ENCODE measurements around the gene SEMA4A. TPM values are rescaled to one million over a fixed set of nuclear protein-coding genes. Genes with fewer than 3 reads are reported as not detected.

SEMA4A gene
- total RNA-seq, 1 experiment from 2014 or later, result 46.7 TPM

DNA sequence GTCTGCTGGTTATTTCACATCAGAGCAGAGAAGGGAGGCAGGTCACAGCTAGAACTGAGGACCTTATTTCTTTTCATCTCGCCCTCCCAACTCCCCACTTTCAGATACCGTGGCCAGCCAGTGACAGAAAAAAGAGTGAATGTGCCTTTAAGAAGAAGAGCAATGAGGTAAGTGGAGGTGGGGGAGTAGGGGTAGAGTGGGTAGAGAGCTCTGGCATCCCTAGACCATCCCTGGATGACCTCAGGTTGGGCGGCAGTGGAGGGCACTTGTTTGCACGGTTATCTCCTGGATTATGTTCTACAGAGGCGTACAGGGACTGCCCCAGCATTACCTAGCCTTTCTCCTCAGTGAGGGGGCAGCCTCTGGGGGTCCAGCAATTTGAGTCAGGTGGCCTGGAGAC lies 4.6 kb downstream of the SEMA4A start:
- no peak overlapping the region for H3K4me3 ChIP-seq (ENCODE audit: low read length)
- no peak for DNase-seq
- 0 out of 2 replicates have a peak, but pooled peaks cover 5% of the 10 kb centered on the region for H3K36me3 ChIP-seq (ENCODE audit: insufficient read depth, low read length)
- peaks cover 46% of the 10 kb centered on the region for H3K4me1 ChIP-seq (ENCODE audit: low read length)
- no peaks in the 10 kb centered on the region for H3K9me2 ChIP-seq (replicated peaks; ENCODE audit: insufficient read depth, low read length)
- H3K27ac ChIP-seq (ENCODE audit: low read length), result peak overlapping the region; percentile 14; the same call in 1 of the 2 replicates
- no peaks in the 10 kb centered on the region for H4K20me1 ChIP-seq (ENCODE audit: insufficient read depth, low read depth, low read length)
- no peaks in the 10 kb centered on the region for H3K27me3 ChIP-seq (ENCODE audit: low read length)
- no peak overlapping the region for H3K9ac ChIP-seq (ENCODE audit: low read length)
- H3K79me2 ChIP-seq (ENCODE audit: low read length), result peaks cover 14% of the 10 kb centered on the region
- H2AFZ ChIP-seq (ENCODE audit: low read length), result no peak overlapping the region
- no peaks in the 10 kb centered on the region for H3K9me3 ChIP-seq (ENCODE audit: low read length)
- H3K4me2 ChIP-seq (ENCODE audit: low read depth, low read length, poor library complexity, severe bottlenecking), result no peak overlapping the region

DNA sequence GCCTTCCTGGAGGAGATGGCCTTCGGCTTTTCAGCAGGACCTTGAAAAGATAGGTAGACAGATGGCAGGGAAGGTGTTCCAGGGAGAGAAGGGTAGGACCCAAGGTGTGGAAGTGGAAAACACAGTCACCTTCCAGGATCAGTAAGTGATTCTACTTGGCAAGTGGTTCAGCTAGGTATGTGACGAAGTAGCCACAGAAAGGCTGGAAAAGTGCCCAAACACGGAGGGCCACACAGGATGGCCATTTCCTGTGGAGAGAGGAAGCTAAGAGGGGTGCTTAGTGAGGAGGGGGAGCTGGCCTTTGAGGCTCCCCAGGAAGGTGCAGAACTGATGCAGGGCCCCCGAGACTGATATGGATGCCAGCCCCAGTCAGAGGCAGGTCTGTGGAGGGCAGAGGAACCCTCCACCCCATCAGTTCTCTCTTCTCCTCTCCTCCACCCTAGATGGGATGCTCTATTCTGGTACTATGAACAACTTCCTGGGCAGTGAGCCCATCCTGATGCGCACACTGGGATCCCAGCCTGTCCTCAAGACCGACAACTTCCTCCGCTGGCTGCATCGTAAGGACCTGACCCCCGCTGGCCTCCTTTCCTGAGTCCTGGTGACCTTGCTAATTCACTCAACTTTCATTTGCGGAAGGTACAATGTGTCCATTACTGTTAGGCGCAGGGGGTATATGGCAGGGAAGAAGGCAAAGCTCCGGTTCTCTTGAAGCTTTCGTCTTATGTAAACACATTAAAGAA lies 6.8 kb downstream of the SEMA4A start:
- no peak overlapping the region for H3K4me2 ChIP-seq (ENCODE audit: low read depth, low read length, poor library complexity, severe bottlenecking)
- no peak overlapping the region for H2AFZ ChIP-seq (ENCODE audit: low read length)
- peaks cover 24% of the 10 kb centered on the region for H3K4me1 ChIP-seq (ENCODE audit: low read length)
- no peak for DNase-seq
- no peak overlapping the region for H3K9ac ChIP-seq (ENCODE audit: low read length)
- no peak overlapping the region for H3K27ac ChIP-seq (ENCODE audit: low read length)
- no peaks in the 10 kb centered on the region for H4K20me1 ChIP-seq (ENCODE audit: insufficient read depth, low read depth, low read length)
- H3K79me2 ChIP-seq (ENCODE audit: low read length), result peaks cover 6% of the 10 kb centered on the region
- no peaks in the 10 kb centered on the region for H3K27me3 ChIP-seq (ENCODE audit: low read length)
- H3K9me3 ChIP-seq (ENCODE audit: low read length), result no peaks in the 10 kb centered on the region
- H3K4me3 ChIP-seq (ENCODE audit: low read length), result no peak overlapping the region
- no peaks in the 10 kb centered on the region for H3K9me2 ChIP-seq (replicated peaks; ENCODE audit: insufficient read depth, low read length)
- H3K36me3 ChIP-seq (ENCODE audit: insufficient read depth, low read length), result 0 out of 2 replicates have a peak, but pooled peaks cover 5% of the 10 kb centered on the region

DNA sequence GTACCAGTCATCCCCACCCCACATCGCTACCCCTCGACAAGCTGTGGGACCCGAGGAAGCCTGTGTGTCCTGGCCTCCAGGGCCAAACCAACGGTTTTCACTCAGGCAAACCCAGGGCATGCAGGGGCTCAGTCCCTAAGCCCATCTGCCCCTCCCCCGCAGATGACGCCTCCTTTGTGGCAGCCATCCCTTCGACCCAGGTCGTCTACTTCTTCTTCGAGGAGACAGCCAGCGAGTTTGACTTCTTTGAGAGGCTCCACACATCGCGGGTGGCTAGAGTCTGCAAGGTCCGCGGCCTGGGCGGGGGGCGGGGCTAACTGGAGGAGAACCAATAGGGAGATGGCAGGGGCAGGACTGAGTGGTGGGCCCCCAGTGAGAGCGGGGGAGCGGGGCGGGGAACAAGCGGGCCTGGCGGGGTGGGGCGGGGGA lies 7.4 kb downstream of the SEMA4A start:
- no peak overlapping the region for H3K4me2 ChIP-seq (ENCODE audit: low read depth, low read length, poor library complexity, severe bottlenecking)
- H3K36me3 ChIP-seq (ENCODE audit: insufficient read depth, low read length), result 0 out of 2 replicates have a peak, but pooled peaks cover 5% of the 10 kb centered on the region
- no peaks in the 10 kb centered on the region for H4K20me1 ChIP-seq (ENCODE audit: insufficient read depth, low read depth, low read length)
- H3K9me3 ChIP-seq (ENCODE audit: low read length), result no peaks in the 10 kb centered on the region
- H3K79me2 ChIP-seq (ENCODE audit: low read length), result no peaks in the 10 kb centered on the region
- H3K27ac ChIP-seq (ENCODE audit: low read length), result no peak overlapping the region
- no peak overlapping the region for H2AFZ ChIP-seq (ENCODE audit: low read length)
- peaks cover 18% of the 10 kb centered on the region for H3K4me1 ChIP-seq (ENCODE audit: low read length)
- no peaks in the 10 kb centered on the region for H3K9me2 ChIP-seq (replicated peaks; ENCODE audit: insufficient read depth, low read length)
- no peak overlapping the region for H3K4me3 ChIP-seq (ENCODE audit: low read length)
- no peak for DNase-seq
- no peak overlapping the region for H3K9ac ChIP-seq (ENCODE audit: low read length)
- no peaks in the 10 kb centered on the region for H3K27me3 ChIP-seq (ENCODE audit: low read length)

DNA sequence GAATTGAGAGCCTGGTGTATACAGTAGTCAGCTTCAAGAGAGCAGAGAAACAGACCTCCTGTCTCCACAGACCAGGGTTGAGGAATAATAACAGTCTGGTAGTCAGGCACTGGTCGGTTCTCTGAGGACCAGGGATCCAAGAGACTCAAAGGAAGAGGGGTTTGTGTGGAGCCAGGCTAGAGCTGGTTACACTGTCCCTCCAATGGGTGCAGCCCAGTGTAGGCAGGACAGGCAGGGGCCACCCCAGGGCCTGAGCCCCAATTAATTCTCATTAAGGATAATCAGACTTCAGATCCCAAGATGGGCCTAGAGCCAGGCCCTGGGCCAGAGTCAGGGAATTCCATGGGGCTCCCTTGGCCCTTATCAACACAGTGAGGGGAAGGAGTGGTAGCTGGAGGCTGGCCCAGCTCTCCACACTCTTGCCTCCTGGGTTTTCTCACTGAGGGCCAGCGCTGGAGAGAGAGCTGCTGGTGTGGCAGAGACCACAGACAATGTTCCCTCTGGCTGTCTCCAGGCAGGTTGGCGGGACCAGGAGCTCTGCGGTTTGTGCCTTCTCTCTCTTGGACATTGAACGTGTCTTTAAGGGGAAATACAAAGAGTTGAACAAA lies 9.1 kb downstream of the SEMA4A start:
- no peaks in the 10 kb centered on the region for H3K9me3 ChIP-seq (ENCODE audit: low read length)
- H2AFZ ChIP-seq (ENCODE audit: low read length), result no peak overlapping the region
- no peaks in the 10 kb centered on the region for H4K20me1 ChIP-seq (ENCODE audit: insufficient read depth, low read depth, low read length)
- DNase-seq, result no peak
- peaks cover 4% of the 10 kb centered on the region for H3K4me1 ChIP-seq (ENCODE audit: low read length)
- H3K27ac ChIP-seq (ENCODE audit: low read length), result no peak overlapping the region
- peaks cover 5% of the 10 kb centered on the region; the same call in 1 of the 2 replicates for H3K36me3 ChIP-seq (ENCODE audit: insufficient read depth, low read length)
- H3K27me3 ChIP-seq (ENCODE audit: low read length), result no peaks in the 10 kb centered on the region
- no peak overlapping the region for H3K9ac ChIP-seq (ENCODE audit: low read length)
- no peak overlapping the region for H3K4me3 ChIP-seq (ENCODE audit: low read length)
- H3K9me2 ChIP-seq (replicated peaks; ENCODE audit: insufficient read depth, low read length), result no peaks in the 10 kb centered on the region
- no peaks in the 10 kb centered on the region for H3K79me2 ChIP-seq (ENCODE audit: low read length)
- H3K4me2 ChIP-seq (ENCODE audit: low read depth, low read length, poor library complexity, severe bottlenecking), result no peak overlapping the region

DNA sequence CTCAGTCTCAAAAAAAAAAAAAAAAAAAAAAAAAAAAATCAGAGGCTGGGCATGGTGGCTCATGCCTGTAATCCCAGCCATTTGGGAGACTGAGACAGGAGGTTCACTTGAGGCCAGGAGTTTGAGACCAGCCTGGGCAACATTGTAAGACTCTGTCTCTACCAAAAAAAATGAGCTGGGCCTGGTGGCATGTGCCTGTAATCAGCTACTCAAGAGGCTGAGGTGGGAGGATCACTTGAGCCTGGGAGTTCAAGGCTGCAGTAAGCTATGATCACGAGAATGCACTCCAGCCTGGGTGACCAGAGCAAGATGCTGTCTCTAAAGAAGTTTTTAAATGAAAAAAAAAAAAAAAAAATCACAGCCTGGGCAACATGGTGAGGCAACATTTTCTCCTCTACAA lies 10.3 kb downstream of the SEMA4A start:
- H3K9me3 ChIP-seq (ENCODE audit: low read length), result no peaks in the 10 kb centered on the region
- no peaks in the 10 kb centered on the region for H3K27me3 ChIP-seq (ENCODE audit: low read length)
- no peaks in the 10 kb centered on the region for H3K9me2 ChIP-seq (replicated peaks; ENCODE audit: insufficient read depth, low read length)
- peaks cover 5% of the 10 kb centered on the region; the same call in 1 of the 2 replicates for H3K36me3 ChIP-seq (ENCODE audit: insufficient read depth, low read length)
- H3K4me3 ChIP-seq (ENCODE audit: low read length), result no peak overlapping the region
- H3K4me2 ChIP-seq (ENCODE audit: low read depth, low read length, poor library complexity, severe bottlenecking), result no peak overlapping the region
- no peak overlapping the region for H3K9ac ChIP-seq (ENCODE audit: low read length)
- H3K27ac ChIP-seq (ENCODE audit: low read length), result no peak overlapping the region
- no peaks in the 10 kb centered on the region for H3K4me1 ChIP-seq (ENCODE audit: low read length)
- H4K20me1 ChIP-seq (ENCODE audit: insufficient read depth, low read depth, low read length), result no peaks in the 10 kb centered on the region
- H2AFZ ChIP-seq (ENCODE audit: low read length), result no peak overlapping the region
- DNase-seq, result peak; percentile 39
- no peaks in the 10 kb centered on the region for H3K79me2 ChIP-seq (ENCODE audit: low read length)

DNA sequence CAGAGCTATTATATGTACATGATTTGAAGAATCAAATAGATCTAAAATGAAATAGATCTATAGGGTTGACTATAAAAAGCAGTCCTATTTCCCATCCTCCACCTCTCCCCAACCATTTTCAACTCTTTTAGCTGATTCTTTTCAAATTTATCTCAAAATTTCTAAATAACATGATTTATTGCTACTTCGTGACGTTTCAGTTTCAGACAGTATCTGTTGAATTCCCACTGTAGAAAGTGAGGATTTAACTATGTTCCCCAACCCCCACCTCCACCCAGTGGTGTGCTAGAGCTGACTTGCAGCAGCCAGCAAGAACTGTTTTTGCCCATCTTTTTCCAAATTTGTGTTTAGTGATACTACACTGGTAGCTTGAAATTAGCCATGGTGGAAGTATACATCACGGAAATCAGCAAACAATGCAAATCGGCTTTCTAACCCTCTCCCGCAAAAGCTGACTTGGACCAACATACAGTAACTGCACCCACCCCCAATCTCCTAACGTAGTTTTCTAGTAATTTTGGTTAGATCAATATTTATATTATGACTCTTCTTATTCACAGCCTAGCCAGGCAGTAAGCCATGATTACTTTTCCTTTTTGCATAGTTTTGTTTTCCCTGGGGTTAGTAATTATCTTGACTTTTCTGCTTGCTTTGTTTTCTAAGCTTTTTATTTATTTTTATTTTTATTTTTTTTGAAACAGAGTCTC lies 10.9 kb downstream of the SEMA4A start:
- Histone ChIP-seq H3K36me3 (ENCODE audit: insufficient read depth, low read length) (peaks cover 5% of the 10 kb centered on the region; the same call in 1 of the 2 replicates), H4K20me1 (ENCODE audit: insufficient read depth, low read depth, low read length) (no peaks in the 10 kb centered on the region), H3K9ac (ENCODE audit: low read length) (no peak overlapping the region), H3K9me3 (ENCODE audit: low read length) (no peaks in the 10 kb centered on the region), H3K27ac (ENCODE audit: low read length) (no peak overlapping the region), H3K4me1 (ENCODE audit: low read length) (no peaks in the 10 kb centered on the region), H3K9me2 (replicated peaks; ENCODE audit: insufficient read depth, low read length) (no peaks in the 10 kb centered on the region), H3K79me2 (ENCODE audit: low read length) (no peaks in the 10 kb centered on the region), H3K27me3 (ENCODE audit: low read length) (no peaks in the 10 kb centered on the region), H3K4me2 (ENCODE audit: low read depth, low read length, poor library complexity, severe bottlenecking) (no peak overlapping the region), H2AFZ (ENCODE audit: low read length) (no peak overlapping the region), H3K4me3 (ENCODE audit: low read length) (no peak overlapping the region)
- peak; percentile 37 for DNase-seq

DNA sequence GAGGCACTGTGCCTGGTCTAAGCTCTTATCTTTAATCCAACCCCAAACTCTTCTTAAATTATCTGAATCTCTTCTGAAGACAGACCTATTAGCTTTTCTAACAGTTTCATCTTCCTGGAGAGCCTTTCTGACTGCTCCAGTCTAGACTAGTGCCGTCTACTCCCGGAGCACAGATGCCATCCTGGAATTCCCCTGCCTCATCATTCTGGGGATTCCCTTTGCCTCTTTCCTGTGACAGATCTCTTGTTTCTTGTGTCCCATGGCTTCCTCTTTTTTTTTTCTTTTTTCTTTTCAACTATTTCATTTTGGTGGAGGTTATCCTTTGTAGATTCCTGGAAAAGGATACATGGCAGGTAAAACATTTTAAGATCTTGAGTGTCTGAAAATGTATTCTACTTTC lies 11.7 kb downstream of the SEMA4A start:
- Histone ChIP-seq H3K4me3 (ENCODE audit: low read length) (no peak overlapping the region), H3K4me1 (ENCODE audit: low read length) (no peaks in the 10 kb centered on the region), H3K36me3 (ENCODE audit: insufficient read depth, low read length) (peaks cover 5% of the 10 kb centered on the region; the same call in 1 of the 2 replicates), H3K27me3 (ENCODE audit: low read length) (no peaks in the 10 kb centered on the region), H3K9me2 (replicated peaks; ENCODE audit: insufficient read depth, low read length) (no peaks in the 10 kb centered on the region), H3K9me3 (ENCODE audit: low read length) (no peaks in the 10 kb centered on the region), H3K4me2 (ENCODE audit: low read depth, low read length, poor library complexity, severe bottlenecking) (no peak overlapping the region), H2AFZ (ENCODE audit: low read length) (no peak overlapping the region), H3K79me2 (ENCODE audit: low read length) (no peaks in the 10 kb centered on the region), H3K9ac (ENCODE audit: low read length) (no peak overlapping the region), H3K27ac (ENCODE audit: low read length) (no peak overlapping the region), H4K20me1 (ENCODE audit: insufficient read depth, low read depth, low read length) (no peaks in the 10 kb centered on the region)
- no peak for DNase-seq

DNA sequence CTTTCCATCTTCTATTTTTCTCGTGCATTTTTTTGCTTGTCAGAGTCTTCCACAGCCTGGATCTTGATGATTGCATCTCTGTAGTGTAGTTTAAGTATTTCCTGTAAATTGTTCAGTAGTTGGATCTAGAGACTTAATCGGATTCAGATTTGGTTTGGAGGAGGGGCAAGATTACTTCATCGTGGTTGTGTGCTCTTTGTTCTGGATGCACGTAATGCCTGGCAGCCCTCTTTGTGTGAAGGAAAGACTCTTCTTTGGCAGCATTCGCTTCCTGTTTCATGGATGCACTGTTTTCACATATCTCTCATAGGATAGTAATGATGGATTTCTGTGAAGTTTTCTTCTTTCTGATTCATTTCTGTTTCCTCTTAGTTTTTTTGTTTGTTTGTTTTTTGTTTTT lies 14.2 kb downstream of the SEMA4A start:
- H3K36me3 ChIP-seq (ENCODE audit: insufficient read depth, low read length), result no peaks in the 10 kb centered on the region; the same call in 1 of the 2 replicates
- H3K9me3 ChIP-seq (ENCODE audit: low read length), result no peaks in the 10 kb centered on the region

More for the DNA sequence above, 14.2 kb downstream of the SEMA4A start:
- H3K4me3 ChIP-seq (ENCODE audit: low read length), result no peak overlapping the region
- no peaks in the 10 kb centered on the region for H3K27me3 ChIP-seq (ENCODE audit: low read length)
- H3K9me2 ChIP-seq (replicated peaks; ENCODE audit: insufficient read depth, low read length), result no peaks in the 10 kb centered on the region
- H3K27ac ChIP-seq (ENCODE audit: low read length), result no peak overlapping the region
- H4K20me1 ChIP-seq (ENCODE audit: insufficient read depth, low read depth, low read length), result no peaks in the 10 kb centered on the region
- H2AFZ ChIP-seq (ENCODE audit: low read length), result no peak overlapping the region
- DNase-seq, result no peak
- no peak overlapping the region for H3K4me2 ChIP-seq (ENCODE audit: low read depth, low read length, poor library complexity, severe bottlenecking)
- no peaks in the 10 kb centered on the region for H3K4me1 ChIP-seq (ENCODE audit: low read length)
- no peaks in the 10 kb centered on the region for H3K79me2 ChIP-seq (ENCODE audit: low read length)
- H3K9ac ChIP-seq (ENCODE audit: low read length), result no peak overlapping the region

Measured in Karpas-422 (cell line).